Thyroid gland (tissue), 4 donors: Measurements from ENCODE around the gene PCDHGA1.

ENCODE experiments used
- POLR2A ChIP-seq, 2 donors: fragments of 450-650 bp; IDR thresholded peaks; one replicate each; pipeline ENCODE4 v1.6.1; 2017; ENCODE audit warnings: antibody characterized with exemption in 2 of 2, mild to moderate bottlenecking in 2 of 2, moderate library complexity in 1 of 2
- TF ChIP-seq, protein P1 (sequence below), 6 experiments: fragments of 200-600 bp in 3 of 6; fragments of 450-650 bp in 3 of 6; sonication (generic) in 3 of 6; IDR thresholded peaks; one replicate each; pipeline ENCODE4 v1.5.1; 2016 to 2019; ENCODE audit warnings: antibody characterized with exemption in 6 of 6, mild to moderate bottlenecking in 2 of 6, inconsistent platforms in 1 of 6, moderate library complexity in 1 of 6

- TF ChIP-seq, protein P1, sequence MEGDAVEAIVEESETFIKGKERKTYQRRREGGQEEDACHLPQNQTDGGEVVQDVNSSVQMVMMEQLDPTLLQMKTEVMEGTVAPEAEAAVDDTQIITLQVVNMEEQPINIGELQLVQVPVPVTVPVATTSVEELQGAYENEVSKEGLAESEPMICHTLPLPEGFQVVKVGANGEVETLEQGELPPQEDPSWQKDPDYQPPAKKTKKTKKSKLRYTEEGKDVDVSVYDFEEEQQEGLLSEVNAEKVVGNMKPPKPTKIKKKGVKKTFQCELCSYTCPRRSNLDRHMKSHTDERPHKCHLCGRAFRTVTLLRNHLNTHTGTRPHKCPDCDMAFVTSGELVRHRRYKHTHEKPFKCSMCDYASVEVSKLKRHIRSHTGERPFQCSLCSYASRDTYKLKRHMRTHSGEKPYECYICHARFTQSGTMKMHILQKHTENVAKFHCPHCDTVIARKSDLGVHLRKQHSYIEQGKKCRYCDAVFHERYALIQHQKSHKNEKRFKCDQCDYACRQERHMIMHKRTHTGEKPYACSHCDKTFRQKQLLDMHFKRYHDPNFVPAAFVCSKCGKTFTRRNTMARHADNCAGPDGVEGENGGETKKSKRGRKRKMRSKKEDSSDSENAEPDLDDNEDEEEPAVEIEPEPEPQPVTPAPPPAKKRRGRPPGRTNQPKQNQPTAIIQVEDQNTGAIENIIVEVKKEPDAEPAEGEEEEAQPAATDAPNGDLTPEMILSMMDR (IDR thresholded peaks at IDR 0.05) = no peak
- TF ChIP-seq POLR2A (IDR thresholded peaks at IDR 0.05) = no peak
Observed at GRCh38 chr5:141547921-141548320, 217.6 kb downstream of the PCDHGA1 start.
